H9 (cell line): ENCODE results near the gene ABR. TPM values are rescaled to one million over a fixed set of nuclear protein-coding genes. Genes with fewer than 3 reads are reported as not detected.

Source experiments
- DNase-seq: peaks from one replicate; pipeline ENCODE4 v3.0.0-alpha.2; 2017
- H2AFZ ChIP-seq: one replicate; pipeline ENCODE4 v1.6.1; 2013; ENCODE audit warnings: mild to moderate bottlenecking, low read length, control low read depth, moderate library complexity
- H2AK5ac ChIP-seq: 2 replicates; pipeline ENCODE4 v1.6.1; 2013; ENCODE audit warnings: low read length, control low read depth, mixed read lengths; ENCODE audit not compliant: insufficient read length
- H2BK120ac ChIP-seq: one replicate; pipeline ENCODE4 v1.6.1; 2013; ENCODE audit warnings: low read depth, mild to moderate bottlenecking, low read length, control low read depth, inconsistent platforms; ENCODE audit not compliant: poor library complexity, severe bottlenecking
- H2BK12ac ChIP-seq: 2 replicates; pipeline ENCODE4 v1.6.1; 2013; ENCODE audit warnings: low read length, control low read depth, mixed read lengths, low read depth; ENCODE audit not compliant: insufficient read length
- H2BK15ac ChIP-seq: 2 replicates; pipeline ENCODE4 v1.6.1; 2013; ENCODE audit warnings: low read depth, low read length, control low read depth
- H2BK20ac ChIP-seq: one replicate; pipeline ENCODE4 v1.6.1; 2013; ENCODE audit warnings: low read depth, mild to moderate bottlenecking, low read length, control low read depth, inconsistent platforms; ENCODE audit not compliant: poor library complexity, severe bottlenecking
- H2BK5ac ChIP-seq: 2 replicates; pipeline ENCODE4 v1.6.1; 2013; ENCODE audit warnings: low read length, control low read depth, mixed read lengths; ENCODE audit not compliant: insufficient read length
- H3K14ac ChIP-seq: 2 replicates; pipeline ENCODE4 v1.6.1; 2013; ENCODE audit warnings: low read length, control low read depth; ENCODE audit not compliant: insufficient read depth
- H3K18ac ChIP-seq: 2 replicates; pipeline ENCODE4 v1.6.1; 2013; ENCODE audit warnings: low read depth, mild to moderate bottlenecking, mixed read lengths, low read length, control low read depth; ENCODE audit not compliant: insufficient read length
- H3K23ac ChIP-seq: 2 replicates; pipeline ENCODE4 v1.6.1; 2013; ENCODE audit warnings: low read length, control low read depth, mixed read lengths, low read depth; ENCODE audit not compliant: insufficient read length
- H3K23me2 ChIP-seq: 2 replicates; pipeline ENCODE4 v1.6.1; 2013; ENCODE audit warnings: low read depth, mild to moderate bottlenecking, mixed read lengths, low read length, control low read depth; ENCODE audit not compliant: insufficient read length, poor library complexity, severe bottlenecking
- H3K27ac ChIP-seq: 2 replicates; pipeline ENCODE4 v1.5.1; 2013; ENCODE audit warnings: low read length, control low read depth, mixed read lengths, low read depth; ENCODE audit not compliant: insufficient read length
- H3K27me3 ChIP-seq: 2 replicates; pipeline ENCODE4 v1.6.1; 2013; ENCODE audit warnings: low read length, control low read depth, inconsistent platforms; ENCODE audit not compliant: insufficient read depth
- H3K4ac ChIP-seq: 2 replicates; pipeline ENCODE4 v1.6.1; 2013; ENCODE audit warnings: low read depth, mild to moderate bottlenecking, control low read depth, inconsistent platforms, low read length, moderate library complexity
- H3K4me1 ChIP-seq: 2 replicates; pipeline ENCODE4 v1.6.1; 2013; ENCODE audit warnings: low read length, control low read depth, inconsistent platforms; ENCODE audit not compliant: insufficient read depth
- H3K4me2 ChIP-seq: 2 replicates; pipeline ENCODE4 v1.6.1; 2013; ENCODE audit warnings: low read length, control low read depth, mixed read lengths; ENCODE audit not compliant: insufficient read length, insufficient read depth
- H3K56ac ChIP-seq: 2 replicates; pipeline ENCODE4 v1.6.1; 2013; ENCODE audit warnings: low read depth, mild to moderate bottlenecking, mixed read lengths, low read length, control low read depth; ENCODE audit not compliant: insufficient read length
- H3K79me1 ChIP-seq: 2 replicates; pipeline ENCODE4 v1.6.1; 2013; ENCODE audit warnings: low read depth, mild to moderate bottlenecking, moderate library complexity, low read length, control low read depth, inconsistent platforms; ENCODE audit not compliant: insufficient read depth, poor library complexity, severe bottlenecking
- H3K79me2 ChIP-seq: 2 replicates; pipeline ENCODE4 v1.6.1; 2013; ENCODE audit warnings: low read length, control low read depth, inconsistent platforms; ENCODE audit not compliant: insufficient read depth
- H3K9ac ChIP-seq: 2 replicates; pipeline ENCODE4 v1.6.1; 2013; ENCODE audit warnings: low read length, control low read depth, mixed read lengths; ENCODE audit not compliant: insufficient read length; ENCODE audit errors: extremely low read depth
- H3K9me3 ChIP-seq: one replicate; pipeline ENCODE4 v1.6.1; 2013; ENCODE audit warnings: low read depth, low read length, inconsistent platforms; ENCODE audit not compliant: control insufficient read depth
- H3T11ph ChIP-seq: one replicate; pipeline ENCODE4 v1.6.1; 2013; ENCODE audit warnings: mild to moderate bottlenecking, low read length, control low read depth, inconsistent platforms
- H4K20me1 ChIP-seq: one replicate; pipeline ENCODE4 v1.6.1; 2013; ENCODE audit not compliant: control insufficient read depth, insufficient read length, insufficient read depth
- H4K5ac ChIP-seq: 2 replicates; pipeline ENCODE4 v1.6.1; 2013; ENCODE audit warnings: low read depth, mild to moderate bottlenecking, mixed read lengths, low read length, control low read depth; ENCODE audit not compliant: insufficient read length
- H4K8ac ChIP-seq: replicated peaks from 2 replicates; pipeline ENCODE4 v1.6.1; 2013; ENCODE audit warnings: low read length, control low read depth, mixed read lengths, low read depth; ENCODE audit not compliant: insufficient read length
- H4K91ac ChIP-seq: 2 replicates; pipeline ENCODE4 v1.6.1; 2013; ENCODE audit warnings: low read depth, mild to moderate bottlenecking, moderate library complexity, mixed read lengths, low read length, control low read depth; ENCODE audit not compliant: insufficient read length
- H3K27ac Mint-ChIP-seq, 3 experiments: 2 replicates in 2 of 3; 3 replicates in 1 of 3; pipeline ENCODE4 v1.8.0; 2020 to 2021; ENCODE audit warnings: mixed read lengths in 3 of 3, mild to moderate bottlenecking in 1 of 3, moderate library complexity in 1 of 3
- H3K27me3 Mint-ChIP-seq: 2 replicates; pipeline ENCODE4 v1.8.0; 2021; ENCODE audit warnings: low read depth, mild to moderate bottlenecking, moderate library complexity, mixed read lengths
- H3K36me3 Mint-ChIP-seq, 3 experiments: 2 replicates in 2 of 3; 3 replicates in 1 of 3; pipeline ENCODE4 v1.8.0; 2020 to 2021; ENCODE audit warnings: low read depth in 3 of 3, mixed read lengths in 3 of 3; ENCODE audit not compliant: insufficient read depth in 1 of 3
- H3K4me1 Mint-ChIP-seq, 2 experiments: 2 replicates each; pipeline ENCODE4 v1.8.0; 2020; ENCODE audit warnings: mixed read lengths in 2 of 2
- H3K4me3 Mint-ChIP-seq, 2 experiments: 2 replicates in 1 of 2; 3 replicates in 1 of 2; pipeline ENCODE4 v1.8.0; 2020 to 2021; ENCODE audit warnings: mild to moderate bottlenecking in 2 of 2, mixed read lengths in 2 of 2, moderate library complexity in 1 of 2
- H3K9me3 Mint-ChIP-seq, 2 experiments: 2 replicates in 1 of 2; 3 replicates in 1 of 2; pipeline ENCODE4 v1.8.0; 2020; ENCODE audit warnings: mild to moderate bottlenecking in 2 of 2, mixed read lengths in 2 of 2, moderate library complexity in 1 of 2
- CTCF ChIP-seq: fragments of 200-600 bp; sonication (generic); conservative IDR thresholded peaks from 3 replicates; pipeline ENCODE4 v1.8.0; 2021; ENCODE audit warnings: antibody characterized with exemption, mild to moderate bottlenecking
- WGBS: extraction: QIAGEN DNeasy Blood & Tissue Kit; methylation state at CpG from one replicate; pipeline ENCODE4 v1.1.7; 2013; ENCODE audit warnings: missing lambda C conversion rate, low lambda C conversion rate, mixed read lengths; ENCODE audit not compliant: insufficient read length; ENCODE audit errors: extremely low coverage; 5-methylcytosine and 5-hydroxymethylcytosine counted together
- total RNA-seq: library from RNA; stranded (reverse); gene quantifications from 2 replicates; pipeline ENCODE4 v1.2.1, GENCODE V29; 2021

The ABR gene
- total RNA-seq, 1 experiment from 2014 or later: 34.7 TPM

DNA sequence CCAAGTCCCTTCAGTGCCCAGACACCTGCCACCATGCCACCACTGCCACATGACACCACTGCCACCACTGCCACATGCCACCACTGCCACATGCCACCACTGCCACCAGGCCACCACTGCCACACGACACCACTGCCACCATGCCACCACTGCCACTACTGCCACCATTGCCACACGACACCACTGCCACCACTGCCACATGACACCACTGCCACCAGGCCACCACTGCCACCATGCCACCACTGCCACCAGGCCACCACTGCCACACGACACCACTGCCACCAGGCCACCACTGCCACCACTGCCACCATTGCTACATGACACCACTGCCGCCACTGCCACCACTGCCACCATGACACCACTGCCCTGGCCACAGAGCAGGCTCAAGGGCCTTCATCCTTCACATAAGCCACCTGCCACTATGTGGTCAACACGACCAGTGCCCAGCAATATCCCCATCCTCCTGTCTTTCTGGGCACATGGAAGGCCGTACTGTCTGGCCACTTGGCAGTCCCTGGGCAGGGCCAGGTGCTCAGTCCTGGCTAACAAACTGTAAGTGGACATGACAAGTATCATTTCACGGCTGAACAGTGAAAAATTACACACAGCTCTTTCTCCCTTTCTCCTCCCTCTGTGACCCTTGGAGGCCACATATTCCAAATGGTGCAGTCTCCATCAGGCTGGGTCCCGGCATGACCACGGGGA lies 33.1 kb downstream of the ABR start:
- Histone ChIP-seq H3K23me2 (no peaks in the 10 kb centered on the region), H2BK15ac (no peak overlapping the region), H3K4me2 (no peak overlapping the region), H3K9ac (no peak overlapping the region), H3K79me1 (no peaks in the 10 kb centered on the region), H3K9me3 (no peaks in the 10 kb centered on the region), H3K27me3 (no peaks in the 10 kb centered on the region), H4K8ac (no peak overlapping the region), H2AFZ (no peak overlapping the region), H3K79me2 (no peaks in the 10 kb centered on the region), H4K91ac (no peak overlapping the region), H2BK20ac (no peak overlapping the region), H3K4ac (no peak overlapping the region), H3K27ac (no peak overlapping the region), H3K18ac (no peak overlapping the region), H3K4me1 (no peaks in the 10 kb centered on the region), H2BK12ac (no peak overlapping the region), H2BK5ac (no peak overlapping the region), H3T11ph (no peak overlapping the region), H4K20me1 (peaks cover 6% of the 10 kb centered on the region), H3K14ac (no peak overlapping the region; the same call in 1 of the 2 replicates), H3K56ac (no peak overlapping the region), H3K23ac (no peak overlapping the region), H2AK5ac (no peak overlapping the region), H2BK120ac (no peak overlapping the region), H4K5ac (no peak overlapping the region)
- DNase-seq: no peak
- no peak overlapping the region; a peak in 1 of 7 replicates for H3K27ac Mint-ChIP-seq
- TF ChIP-seq CTCF: no peak
- H3K4me3 Mint-ChIP-seq: 0 out of 5 replicates have a peak overlapping the region, but pooled peaks of 1 of the 2 experiments have one; percentile 41
- H3K36me3 Mint-ChIP-seq: peaks cover 0 to 12% (median 0%) of the 10 kb centered on the region in 3 experiments; a peak in 3 of 7 replicates
- H3K27me3 Mint-ChIP-seq: no peaks in the 10 kb centered on the region
- H3K9me3 Mint-ChIP-seq: peaks cover 0 to 6% of the 10 kb centered on the region in 2 experiments; a peak in 2 of 5 replicates
- H3K4me1 Mint-ChIP-seq: peaks cover 13 to 26% of the 10 kb centered on the region in 2 experiments
- WGBS: no CpG with 5 or more reads among the region's 9 CpGs
